ENCODE results near the gene BNIP5. TPM values are rescaled to one million over a fixed set of nuclear protein-coding genes. Genes with fewer than 3 reads are reported as not detected.

The BNIP5 gene
- total and polyA plus RNA-seq, 4 donors = not detected

DNA sequence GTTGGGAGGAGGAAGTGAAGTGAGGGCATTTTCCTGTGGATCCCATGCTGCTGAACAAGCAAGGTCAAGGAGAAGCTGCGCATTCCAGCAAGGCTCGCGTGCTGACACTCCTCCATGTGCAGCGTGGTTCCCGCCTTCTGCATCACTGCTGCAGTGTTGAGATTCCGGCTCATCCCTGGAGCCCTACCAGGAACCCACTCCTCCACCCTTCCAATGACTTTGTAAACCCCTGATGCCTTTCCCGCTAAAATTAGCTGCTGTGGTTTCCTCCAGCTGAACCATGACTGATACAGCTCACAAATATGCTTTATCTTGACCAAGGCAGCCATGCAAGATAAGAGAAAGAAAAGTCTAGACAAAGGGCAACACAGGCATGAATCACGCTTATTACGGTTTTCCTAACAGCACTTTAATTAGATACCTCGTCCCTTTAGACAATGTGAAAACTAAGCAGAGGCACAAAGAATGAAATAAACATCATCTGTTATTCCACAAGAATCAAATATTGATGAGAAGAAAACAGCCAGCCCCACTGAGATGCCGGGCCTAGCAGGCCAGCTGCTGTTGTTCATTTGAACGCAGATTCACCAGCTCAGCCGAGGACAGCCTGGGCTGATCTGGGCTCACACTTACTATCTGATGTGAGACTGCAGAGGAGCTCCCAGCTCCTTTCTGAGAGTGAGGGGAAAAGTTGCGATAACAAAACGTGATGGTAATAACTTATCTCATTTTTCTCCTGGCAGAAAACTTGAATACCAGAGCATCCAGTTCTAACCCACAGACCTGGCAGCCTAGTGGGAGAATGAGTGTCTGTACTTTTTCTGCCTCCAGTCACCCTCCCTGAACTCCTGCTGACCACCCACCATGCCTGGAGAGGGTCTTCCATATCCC, 14.2 kb upstream of the BNIP5 start:
- TF ChIP-seq JUND (IDR thresholded peaks at IDR 0.05) = no peak
- TF ChIP-seq GABPA (IDR thresholded peaks at IDR 0.05 in 1 of 2, conservative IDR thresholded peaks at IDR 0.05 in 1 of 2) = no peak
- TF ChIP-seq TAF1 (conservative IDR thresholded peaks at IDR 0.05) = no peak
- TF ChIP-seq, protein P1, sequence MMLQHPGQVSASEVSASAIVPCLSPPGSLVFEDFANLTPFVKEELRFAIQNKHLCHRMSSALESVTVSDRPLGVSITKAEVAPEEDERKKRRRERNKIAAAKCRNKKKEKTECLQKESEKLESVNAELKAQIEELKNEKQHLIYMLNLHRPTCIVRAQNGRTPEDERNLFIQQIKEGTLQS (IDR thresholded peaks at IDR 0.05) = no peak
- no peak for TF ChIP-seq FOXA2 (IDR thresholded peaks at IDR 0.05)
- TF ChIP-seq YY1 (IDR thresholded peaks at IDR 0.05) = no peak
- no peak for TF ChIP-seq FOXA1 (IDR thresholded peaks at IDR 0.05)
- TF ChIP-seq EGR1 (IDR thresholded peaks at IDR 0.05; ENCODE audit: low read depth in 2 of 2) = no peak
- TF ChIP-seq RAD21 (IDR thresholded peaks at IDR 0.05) = no peak
- TF ChIP-seq MAX (IDR thresholded peaks at IDR 0.05) = no peak
- TF ChIP-seq NR2F2 (IDR thresholded peaks at IDR 0.05) = no peak
- TF ChIP-seq HNF4G (IDR thresholded peaks at IDR 0.05) = no peak
- no peak for TF ChIP-seq SP1 (IDR thresholded peaks at IDR 0.05)
- TF ChIP-seq, protein P2, sequence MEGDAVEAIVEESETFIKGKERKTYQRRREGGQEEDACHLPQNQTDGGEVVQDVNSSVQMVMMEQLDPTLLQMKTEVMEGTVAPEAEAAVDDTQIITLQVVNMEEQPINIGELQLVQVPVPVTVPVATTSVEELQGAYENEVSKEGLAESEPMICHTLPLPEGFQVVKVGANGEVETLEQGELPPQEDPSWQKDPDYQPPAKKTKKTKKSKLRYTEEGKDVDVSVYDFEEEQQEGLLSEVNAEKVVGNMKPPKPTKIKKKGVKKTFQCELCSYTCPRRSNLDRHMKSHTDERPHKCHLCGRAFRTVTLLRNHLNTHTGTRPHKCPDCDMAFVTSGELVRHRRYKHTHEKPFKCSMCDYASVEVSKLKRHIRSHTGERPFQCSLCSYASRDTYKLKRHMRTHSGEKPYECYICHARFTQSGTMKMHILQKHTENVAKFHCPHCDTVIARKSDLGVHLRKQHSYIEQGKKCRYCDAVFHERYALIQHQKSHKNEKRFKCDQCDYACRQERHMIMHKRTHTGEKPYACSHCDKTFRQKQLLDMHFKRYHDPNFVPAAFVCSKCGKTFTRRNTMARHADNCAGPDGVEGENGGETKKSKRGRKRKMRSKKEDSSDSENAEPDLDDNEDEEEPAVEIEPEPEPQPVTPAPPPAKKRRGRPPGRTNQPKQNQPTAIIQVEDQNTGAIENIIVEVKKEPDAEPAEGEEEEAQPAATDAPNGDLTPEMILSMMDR (IDR thresholded peaks at IDR 0.05; ENCODE audit: low read depth, low read length, missing input control) = no peak
- Histone ChIP-seq H3K27me3 (ENCODE audit: control insufficient read depth in 4 of 4, insufficient read depth in 4 of 4, low read length in 3 of 4) (no peaks in the 10 kb centered on the region), H3K9me3 (ENCODE audit: control insufficient read depth in 4 of 4, low read length in 3 of 4) (no peaks in the 10 kb centered on the region), H3K4me1 (ENCODE audit: control insufficient read depth in 4 of 4, insufficient read depth in 4 of 4, low read length in 3 of 4) (no peaks in the 10 kb centered on the region), H3K36me3 (ENCODE audit: control insufficient read depth in 4 of 4, insufficient read depth in 3 of 4, low read depth in 1 of 4, low read length in 3 of 4) (no peaks in the 10 kb centered on the region), H3K4me3 (ENCODE audit: low read depth in 1 of 3, low read length in 3 of 3) (no peak overlapping the region), H3K27ac (ENCODE audit: low read depth in 1 of 2, low read length in 2 of 2) (peak overlapping the region in 1 of 2 donors; percentile 18), H3K9ac (ENCODE audit: low read depth in 1 of 2, low read length in 2 of 2) (no peak overlapping the region)
- no peak for DNase-seq (ENCODE audit: low spot score)
- 75% methylated on average over 15 of the region's 15 CpGs for WGBS

GRCh38 chr6:36350082-36350481, 13.4 kb upstream of the BNIP5 start:
- no peaks in the 10 kb centered on the region for H3K4me1 ChIP-seq (ENCODE audit: control insufficient read depth in 4 of 4, insufficient read depth in 4 of 4, low read length in 3 of 4)
- 78% methylated on average over 4 of the region's 4 CpGs for WGBS
- no peak for DNase-seq (ENCODE audit: low spot score)

More at GRCh38 chr6:36350082-36350481, 13.4 kb upstream of the BNIP5 start:
- Histone ChIP-seq H3K9me3 (ENCODE audit: control insufficient read depth in 4 of 4, low read length in 3 of 4) (no peaks in the 10 kb centered on the region), H3K36me3 (ENCODE audit: control insufficient read depth in 4 of 4, insufficient read depth in 3 of 4, low read depth in 1 of 4, low read length in 3 of 4) (no peaks in the 10 kb centered on the region), H3K27ac (ENCODE audit: low read depth in 1 of 2, low read length in 2 of 2) (no peak overlapping the region), H3K9ac (ENCODE audit: low read depth in 1 of 2, low read length in 2 of 2) (no peak overlapping the region), H3K4me3 (ENCODE audit: low read depth in 1 of 3, low read length in 3 of 3) (no peak overlapping the region), H3K27me3 (ENCODE audit: control insufficient read depth in 4 of 4, insufficient read depth in 4 of 4, low read length in 3 of 4) (no peaks in the 10 kb centered on the region)
- TF ChIP-seq SP1 (IDR thresholded peaks at IDR 0.05) (no peak), FOXA1 (IDR thresholded peaks at IDR 0.05) (no peak), HNF4A (conservative IDR thresholded peaks at IDR 0.05) (no peak), HNF4G (IDR thresholded peaks at IDR 0.05) (no peak), JUND (IDR thresholded peaks at IDR 0.05) (no peak)
- TF ChIP-seq, protein P3, sequence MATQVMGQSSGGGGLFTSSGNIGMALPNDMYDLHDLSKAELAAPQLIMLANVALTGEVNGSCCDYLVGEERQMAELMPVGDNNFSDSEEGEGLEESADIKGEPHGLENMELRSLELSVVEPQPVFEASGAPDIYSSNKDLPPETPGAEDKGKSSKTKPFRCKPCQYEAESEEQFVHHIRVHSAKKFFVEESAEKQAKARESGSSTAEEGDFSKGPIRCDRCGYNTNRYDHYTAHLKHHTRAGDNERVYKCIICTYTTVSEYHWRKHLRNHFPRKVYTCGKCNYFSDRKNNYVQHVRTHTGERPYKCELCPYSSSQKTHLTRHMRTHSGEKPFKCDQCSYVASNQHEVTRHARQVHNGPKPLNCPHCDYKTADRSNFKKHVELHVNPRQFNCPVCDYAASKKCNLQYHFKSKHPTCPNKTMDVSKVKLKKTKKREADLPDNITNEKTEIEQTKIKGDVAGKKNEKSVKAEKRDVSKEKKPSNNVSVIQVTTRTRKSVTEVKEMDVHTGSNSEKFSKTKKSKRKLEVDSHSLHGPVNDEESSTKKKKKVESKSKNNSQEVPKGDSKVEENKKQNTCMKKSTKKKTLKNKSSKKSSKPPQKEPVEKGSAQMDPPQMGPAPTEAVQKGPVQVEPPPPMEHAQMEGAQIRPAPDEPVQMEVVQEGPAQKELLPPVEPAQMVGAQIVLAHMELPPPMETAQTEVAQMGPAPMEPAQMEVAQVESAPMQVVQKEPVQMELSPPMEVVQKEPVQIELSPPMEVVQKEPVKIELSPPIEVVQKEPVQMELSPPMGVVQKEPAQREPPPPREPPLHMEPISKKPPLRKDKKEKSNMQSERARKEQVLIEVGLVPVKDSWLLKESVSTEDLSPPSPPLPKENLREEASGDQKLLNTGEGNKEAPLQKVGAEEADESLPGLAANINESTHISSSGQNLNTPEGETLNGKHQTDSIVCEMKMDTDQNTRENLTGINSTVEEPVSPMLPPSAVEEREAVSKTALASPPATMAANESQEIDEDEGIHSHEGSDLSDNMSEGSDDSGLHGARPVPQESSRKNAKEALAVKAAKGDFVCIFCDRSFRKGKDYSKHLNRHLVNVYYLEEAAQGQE (IDR thresholded peaks at IDR 0.05) = no peak

All from liver (tissue), 9 donors.